Cerebellar nuclear complex (tissue), 1 donor: ENCODE measurements around the gene CIZ1.

Experiments used
- DNase-seq, 2 experiments: peaks; one replicate each; lab custom pipeline; 2025; lab: John Stamatoyannopoulos, UW

CIZ1 gene

GRCh38 chr9:128124873-128125579 lies 66.3 kb downstream of the CIZ1 start:
- peak in 1 of 2 experiments; percentile 20 for DNase-seq

DNA sequence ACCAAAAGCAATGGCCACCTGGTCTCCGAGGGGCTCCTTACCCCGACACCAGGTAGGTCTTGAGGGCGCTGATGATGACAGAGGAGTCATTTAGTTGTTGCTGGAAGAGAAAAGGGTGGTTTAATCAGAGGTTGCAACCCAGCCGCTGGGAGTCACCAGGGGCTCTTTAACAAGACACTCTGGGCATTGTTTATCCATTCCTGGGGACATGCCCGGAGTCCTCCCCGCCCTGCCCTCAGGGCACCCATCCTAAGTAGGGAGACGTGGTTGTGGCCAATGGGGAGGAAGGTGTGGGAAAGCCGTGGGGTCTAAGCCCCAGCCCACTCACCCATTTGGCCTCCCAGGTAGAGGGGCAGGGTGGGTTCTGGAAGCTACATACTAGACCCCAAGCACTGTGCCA lies 66.9 kb downstream of the CIZ1 start:
- DNase-seq = no peak

GRCh38 chr9:128123451-128124080 lies 67.8 kb downstream of the CIZ1 start:
- no peak for DNase-seq

- DNase-seq = no peak
Observed at GRCh38 chr9:128122809-128123175, 68.6 kb downstream of the CIZ1 start.

- no peak for DNase-seq
Observed at GRCh38 chr9:128121924-128122808, 69.2 kb downstream of the CIZ1 start.

GRCh38 chr9:128121466-128121810 lies 69.9 kb downstream of the CIZ1 start:
- no peak for DNase-seq

DNA sequence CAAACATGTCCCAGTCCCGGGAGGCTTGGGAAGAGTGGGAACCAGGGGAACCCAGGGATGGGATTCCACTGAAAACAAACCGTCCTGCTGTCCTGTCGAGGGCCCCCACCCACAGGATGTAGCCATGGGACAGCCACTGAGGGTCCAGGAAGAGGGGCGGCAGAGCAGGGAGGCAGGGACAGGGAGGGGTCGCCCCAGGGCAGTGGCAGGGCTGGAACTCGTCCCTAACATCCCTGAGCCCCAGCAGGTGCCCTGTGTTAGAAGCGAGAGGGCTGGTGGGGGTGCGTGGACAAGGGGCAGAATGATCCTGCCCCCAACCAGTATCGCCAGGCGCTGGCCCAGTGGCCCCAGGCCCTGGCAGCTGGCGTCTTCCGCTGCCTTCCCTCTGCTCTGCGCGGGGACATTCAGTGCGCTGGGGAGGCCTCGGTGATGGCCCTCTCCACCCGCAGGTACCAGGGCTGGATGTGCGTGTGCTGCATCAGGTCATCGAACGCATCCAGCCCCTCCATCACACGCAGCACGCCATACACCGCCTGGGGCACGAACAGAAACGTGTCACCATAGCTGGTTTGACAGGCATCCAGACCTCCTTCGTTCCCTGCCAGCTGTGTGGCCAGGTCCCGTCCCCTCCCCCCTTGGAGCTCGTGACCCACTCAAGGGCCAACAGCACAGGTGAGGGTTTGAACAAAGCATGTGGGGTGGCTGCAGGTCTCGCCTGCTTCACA lies 70.5 kb downstream of the CIZ1 start:
- no peak for DNase-seq

DNA sequence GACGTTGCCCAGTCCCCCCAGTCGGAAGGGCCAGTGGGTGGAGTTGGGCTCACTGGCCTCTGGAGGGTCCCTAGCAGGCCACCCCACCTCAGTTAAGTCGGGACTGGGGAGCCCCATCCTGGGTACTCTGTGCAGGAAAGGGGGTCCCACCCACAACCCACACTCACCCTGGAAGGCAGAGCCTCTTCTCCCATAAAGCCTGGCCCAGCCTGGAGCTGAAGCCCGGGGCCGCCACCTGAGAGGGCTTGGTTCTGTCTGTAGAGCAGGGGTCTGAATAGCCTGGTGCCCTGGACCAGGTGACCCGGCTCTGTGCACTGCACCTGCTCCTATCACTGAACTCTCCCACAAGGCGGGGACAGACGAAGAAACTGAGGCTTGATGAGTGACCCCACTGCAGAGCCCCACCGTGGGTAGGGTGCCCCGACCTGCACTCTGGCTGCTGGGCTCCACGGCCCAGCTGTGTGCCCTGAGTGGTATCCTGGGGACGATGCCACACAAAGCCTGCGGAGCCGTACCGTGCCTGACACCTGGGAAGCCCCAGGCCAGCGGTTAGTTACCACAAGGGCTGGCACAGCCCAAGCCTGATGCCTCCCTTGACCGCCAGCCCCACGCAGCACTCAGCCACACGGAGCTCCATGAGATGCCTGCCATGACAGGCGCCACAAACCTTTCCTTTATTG lies 71.2 kb downstream of the CIZ1 start:
- no peak for DNase-seq

DNA sequence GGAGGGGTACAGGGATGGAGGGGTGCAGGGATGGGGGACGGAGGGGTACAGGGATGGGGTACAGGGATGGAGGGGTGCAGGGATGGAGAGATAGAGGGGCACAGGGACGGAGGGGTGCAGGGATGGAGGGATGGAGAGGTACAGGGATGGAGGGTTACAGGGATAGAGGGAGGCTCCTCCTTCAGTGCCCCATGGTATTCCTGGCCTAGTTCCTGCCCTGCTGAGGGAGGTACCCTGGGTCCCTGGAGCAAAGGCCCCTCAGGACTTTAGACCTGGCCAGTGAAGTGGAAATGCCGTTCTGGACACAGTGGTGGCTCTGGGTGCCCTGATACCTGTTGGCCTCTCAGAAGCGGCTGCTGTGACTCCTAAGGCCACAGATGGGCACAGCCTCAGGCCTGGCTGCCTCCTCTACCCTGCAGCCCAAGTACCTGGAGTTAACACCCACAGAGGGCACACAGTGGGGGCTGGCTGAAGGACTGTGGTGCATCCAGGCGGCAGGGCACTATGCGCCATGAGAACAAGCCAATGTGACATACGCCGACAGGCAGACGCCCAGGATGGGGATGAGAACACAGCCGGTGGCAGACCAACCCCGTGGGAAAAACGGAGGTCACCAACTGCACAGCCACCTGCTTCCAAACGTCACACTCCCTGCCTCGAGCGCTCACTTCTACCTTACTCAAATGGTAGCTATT lies 72.3 kb downstream of the CIZ1 start:
- no peak for DNase-seq

DNA sequence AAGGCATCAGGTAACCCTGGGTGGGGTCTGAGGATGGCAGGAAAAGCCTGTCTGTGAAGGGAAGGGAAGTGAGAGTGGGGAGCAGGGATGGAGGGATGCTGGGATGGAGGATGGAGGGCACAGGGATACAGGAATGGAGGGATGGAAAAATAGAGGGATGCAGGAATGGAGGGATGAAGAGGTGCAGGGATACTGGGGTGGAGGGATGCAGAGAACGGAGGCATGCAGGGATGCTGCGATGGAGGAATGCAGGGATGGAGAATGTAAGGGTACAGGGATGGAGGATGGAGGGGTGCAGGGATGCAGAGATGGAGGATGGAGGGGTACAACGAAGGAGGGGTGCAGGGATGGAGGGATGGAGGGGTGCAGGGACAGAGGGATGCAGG lies 72.9 kb downstream of the CIZ1 start:
- no peak for DNase-seq

DNA sequence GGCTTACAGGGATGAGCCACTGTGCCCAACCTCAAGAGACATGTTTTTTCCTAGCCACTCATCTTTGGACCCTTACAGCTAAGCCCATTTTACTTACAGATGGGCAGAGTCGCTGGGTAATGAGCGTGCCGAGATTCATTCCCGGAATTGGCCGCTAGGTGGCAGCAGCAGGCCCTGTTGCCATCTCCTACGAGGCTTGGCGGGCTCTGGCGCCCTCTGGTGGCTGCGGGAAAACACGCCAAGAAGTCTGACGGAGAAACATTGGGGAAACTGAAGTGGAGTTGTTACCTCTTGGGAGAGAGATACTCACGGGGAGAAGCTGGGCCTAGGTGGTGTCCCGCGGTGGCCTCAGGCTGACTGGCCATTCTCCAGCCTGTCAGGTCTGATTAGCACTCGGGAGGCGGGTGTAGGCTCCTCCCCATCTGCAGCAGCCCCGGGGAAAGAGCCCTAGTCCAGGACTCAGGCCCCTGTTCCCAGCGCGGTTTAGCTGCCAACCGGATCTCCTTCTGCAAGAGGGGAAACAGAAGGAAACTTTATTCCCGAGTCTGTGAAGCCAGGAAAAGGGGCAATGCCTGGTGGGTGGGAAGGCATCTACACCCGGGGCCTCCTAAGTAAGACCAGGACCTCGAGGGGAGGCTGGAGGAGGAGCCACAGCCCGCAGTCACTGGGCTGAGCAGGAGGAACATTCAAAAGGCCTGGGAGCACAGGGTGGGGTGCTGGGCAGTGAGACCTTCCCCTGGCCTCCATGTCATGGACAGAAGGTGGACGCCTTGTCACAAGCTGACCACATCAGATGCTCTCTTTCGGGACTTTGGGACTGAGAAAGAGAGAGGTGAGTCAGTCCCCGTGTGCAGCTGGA lies 73.5 kb downstream of the CIZ1 start:
- peak in 1 of 2 experiments; percentile 86 for DNase-seq

GRCh38 chr9:128116104-128117083 lies 75.0 kb downstream of the CIZ1 start:
- no peak for DNase-seq
